ENCODE results near the gene GDI1.

The GDI1 gene

GRCh38 chrX:154459832-154460231 lies 22.9 kb downstream of the GDI1 start:
- in situ Hi-C loops (cut with MboI; ENCODE audit: low sequenced_read_pairs), result no loop called here

GRCh38 chrX:154460326-154460725 lies 23.4 kb downstream of the GDI1 start:
- in situ Hi-C loops (cut with MboI; ENCODE audit: low sequenced_read_pairs), result no loop called here

GRCh38 chrX:154462396-154462795 lies 25.4 kb downstream of the GDI1 start:
- in situ Hi-C loops (cut with MboI; ENCODE audit: low sequenced_read_pairs), result no loop called here

- in situ Hi-C loops (cut with MboI; ENCODE audit: low sequenced_read_pairs), result no loop called here
Observed at GRCh38 chrX:154463611-154464220, 26.8 kb downstream of the GDI1 start.

- in situ Hi-C loops (cut with MboI; ENCODE audit: low sequenced_read_pairs), result no loop called here
Observed at GRCh38 chrX:154464806-154465365, 27.9 kb downstream of the GDI1 start.

- in situ Hi-C loops (cut with MboI; ENCODE audit: low sequenced_read_pairs), result no loop called here
Observed at GRCh38 chrX:154465601-154466000, 28.6 kb downstream of the GDI1 start.

GRCh38 chrX:154466036-154466435 lies 29.1 kb downstream of the GDI1 start:
- in situ Hi-C loops (cut with MboI; ENCODE audit: low sequenced_read_pairs), result no loop called here

- in situ Hi-C loops (cut with MboI; ENCODE audit: low sequenced_read_pairs), result no loop called here
Observed at GRCh38 chrX:154466907-154467306, 30.0 kb downstream of the GDI1 start.

- in situ Hi-C loops (cut with MboI; ENCODE audit: low sequenced_read_pairs), result no loop called here
Observed at GRCh38 chrX:154467556-154467955, 30.6 kb downstream of the GDI1 start.

GRCh38 chrX:154468217-154468616 lies 31.3 kb downstream of the GDI1 start:
- in situ Hi-C loops (cut with MboI; ENCODE audit: low sequenced_read_pairs), result no loop called here

GRCh38 chrX:154469114-154469513 lies 32.2 kb downstream of the GDI1 start:
- in situ Hi-C loops (cut with MboI; ENCODE audit: low sequenced_read_pairs), result no loop called here

- in situ Hi-C loops (cut with MboI; ENCODE audit: low sequenced_read_pairs), result no loop called here
Observed at GRCh38 chrX:154469880-154470279, 32.9 kb downstream of the GDI1 start.

- in situ Hi-C loops (cut with MboI; ENCODE audit: low sequenced_read_pairs), result no loop called here
Observed at GRCh38 chrX:154470434-154470833, 33.5 kb downstream of the GDI1 start.

GRCh38 chrX:154470914-154471568 lies 34.1 kb downstream of the GDI1 start:
- in situ Hi-C loops (cut with MboI; ENCODE audit: low sequenced_read_pairs), result no loop called here

GRCh38 chrX:154471839-154472684 lies 35.1 kb downstream of the GDI1 start:
- in situ Hi-C loops (cut with MboI; ENCODE audit: low sequenced_read_pairs), result no loop called here

- in situ Hi-C loops (cut with MboI; ENCODE audit: low sequenced_read_pairs), result no loop called here
Observed at GRCh38 chrX:154472685-154473632, 36.0 kb downstream of the GDI1 start.

GRCh38 chrX:154473683-154474082 lies 36.7 kb downstream of the GDI1 start:
- in situ Hi-C loops (cut with MboI; ENCODE audit: low sequenced_read_pairs), result no loop called here

GRCh38 chrX:154476821-154477220 lies 39.9 kb downstream of the GDI1 start:
- in situ Hi-C loops (cut with MboI; ENCODE audit: low sequenced_read_pairs), result no loop called here

GRCh38 chrX:154477891-154478477 lies 41.0 kb downstream of the GDI1 start:
- in situ Hi-C loops (cut with MboI; ENCODE audit: low sequenced_read_pairs), result no loop called here

Data from HL-60/S4 (cell line).